Thymus (tissue), 11 donors: Measurements from ENCODE around the gene NXPH1. TPM values are rescaled to one million over a fixed set of nuclear protein-coding genes. Genes with fewer than 3 reads are reported as not detected.
A peak's percentile ranks its signal among the peaks of the same experiment; 100 is the strongest.
"Not testable (repeated sequence)": the region's sequence is repeated elsewhere in the genome, so short reads cannot be mapped to it uniquely, and the experiment has no call there.

Source experiments
- DNase-seq, 9 donors: peaks; one replicate each; pipeline ENCODE4 v3.0.0-alpha.2; 2013; ENCODE audit warnings: low spot score in 9 of 9, low read depth in 6 of 9, missing footprints in 1 of 9
- H3K27ac ChIP-seq, 2 donors: one replicate each; pipeline ENCODE4 v1.5.1; 2013; ENCODE audit warnings: control low read depth in 1 of 2, low read depth in 1 of 2, low read length in 1 of 2, mild to moderate bottlenecking in 1 of 2, moderate library complexity in 1 of 2
- H3K27me3 ChIP-seq, 2 donors: one replicate each; pipeline ENCODE4 v1.5.1; 2013; ENCODE audit warnings: low read length in 1 of 2; ENCODE audit not compliant: control insufficient read depth in 2 of 2, insufficient read depth in 1 of 2
- H3K36me3 ChIP-seq, 2 donors: one replicate each; pipeline ENCODE4 v1.5.1; 2013; ENCODE audit warnings: low read length in 1 of 2, mild to moderate bottlenecking in 1 of 2, moderate library complexity in 1 of 2; ENCODE audit not compliant: control insufficient read depth in 2 of 2, insufficient read depth in 2 of 2
- H3K4me1 ChIP-seq, 2 donors: one replicate each; pipeline ENCODE4 v1.5.1; 2013; ENCODE audit warnings: low read length in 2 of 2; ENCODE audit not compliant: control insufficient read depth in 2 of 2, insufficient read depth in 2 of 2
- H3K4me3 ChIP-seq, 2 donors: one replicate each; pipeline ENCODE4 v1.5.1; 2013; ENCODE audit warnings: low read length in 2 of 2, control low read depth in 1 of 2, mild to moderate bottlenecking in 1 of 2
- H3K9me3 ChIP-seq, 2 donors: one replicate each; pipeline ENCODE4 v1.5.1; 2013; ENCODE audit warnings: low read length in 1 of 2, mild to moderate bottlenecking in 1 of 2; ENCODE audit not compliant: control insufficient read depth in 2 of 2, insufficient read depth in 1 of 2
- WGBS: extraction: QIAGEN DNeasy Blood & Tissue Kit; methylation state at CpG from one replicate; pipeline ENCODE4 v1.1.7; 2013; 5-methylcytosine and 5-hydroxymethylcytosine counted together
- polyA plus RNA-seq: library from polyadenylated mRNA; stranded (reverse); fragments of 200-250 nt; gene quantifications from one replicate; pipeline ENCODE4 v1.2.3, GENCODE V29; 2013
- total RNA-seq: library from RNA; stranded (reverse); fragments of 120-200 nt; gene quantifications from one replicate; pipeline ENCODE4 v1.2.4, GENCODE V29; 2013
- donor health status: healthy.

The NXPH1 gene
- total and polyA plus RNA-seq, 2 donors, result 0.05 to 0.07 TPM

DNA sequence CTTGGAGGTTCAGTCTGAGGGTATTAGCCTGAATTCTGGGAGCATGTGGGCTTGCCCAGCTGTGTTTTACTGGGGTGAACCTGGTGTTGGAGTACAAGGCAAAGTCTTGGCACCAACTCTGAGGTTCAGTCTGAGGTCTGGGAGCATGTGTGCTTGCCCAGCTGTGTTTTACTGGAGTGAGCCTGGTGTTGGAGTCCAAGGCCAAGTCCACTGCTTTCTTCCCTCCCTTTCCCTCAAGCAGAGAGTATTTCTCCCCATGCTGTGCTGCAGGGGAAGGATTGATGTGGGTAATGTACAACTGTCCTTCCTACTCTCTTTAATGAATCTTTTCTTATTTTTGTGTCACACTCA is 236.1 kb downstream of the NXPH1 start:
- Histone ChIP-seq H3K4me1 (no peaks in the 10 kb centered on the region), H3K9me3 (peaks cover 0 to 9% of the 10 kb centered on the region in 2 donors), H3K4me3 (no peak overlapping the region), H3K27me3 (no peaks in the 10 kb centered on the region), H3K36me3 (no peaks in the 10 kb centered on the region), H3K27ac (no peak overlapping the region)
- no peak for DNase-seq

DNA sequence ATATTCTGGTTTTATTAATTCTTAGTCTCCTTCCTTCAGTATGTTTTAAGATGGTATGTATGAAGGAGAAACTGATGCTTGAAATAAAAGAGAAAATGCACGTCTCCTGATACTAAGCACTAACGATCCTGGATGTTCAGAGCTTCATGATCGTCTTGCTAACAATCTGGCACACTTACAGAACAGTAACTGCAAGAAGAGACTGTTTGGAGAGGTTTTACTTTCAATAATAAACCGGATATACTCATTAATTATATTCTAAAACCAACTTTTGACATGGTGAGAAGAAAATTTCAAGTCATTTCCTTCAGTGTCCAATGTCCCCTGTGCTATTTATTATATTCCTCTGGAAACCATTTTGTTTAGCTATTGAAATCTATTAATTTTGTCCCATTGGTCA is 251.0 kb downstream of the NXPH1 start:
- H3K4me3 ChIP-seq, result no peak overlapping the region
- 75% methylated on average over 4 of the region's 4 CpGs for WGBS
- no peaks in the 10 kb centered on the region for H3K4me1 ChIP-seq
- no peaks in the 10 kb centered on the region for H3K9me3 ChIP-seq
- no peak for DNase-seq
- H3K27ac ChIP-seq, result no peak overlapping the region
- no peaks in the 10 kb centered on the region for H3K27me3 ChIP-seq
- H3K36me3 ChIP-seq, result no peaks in the 10 kb centered on the region

DNA sequence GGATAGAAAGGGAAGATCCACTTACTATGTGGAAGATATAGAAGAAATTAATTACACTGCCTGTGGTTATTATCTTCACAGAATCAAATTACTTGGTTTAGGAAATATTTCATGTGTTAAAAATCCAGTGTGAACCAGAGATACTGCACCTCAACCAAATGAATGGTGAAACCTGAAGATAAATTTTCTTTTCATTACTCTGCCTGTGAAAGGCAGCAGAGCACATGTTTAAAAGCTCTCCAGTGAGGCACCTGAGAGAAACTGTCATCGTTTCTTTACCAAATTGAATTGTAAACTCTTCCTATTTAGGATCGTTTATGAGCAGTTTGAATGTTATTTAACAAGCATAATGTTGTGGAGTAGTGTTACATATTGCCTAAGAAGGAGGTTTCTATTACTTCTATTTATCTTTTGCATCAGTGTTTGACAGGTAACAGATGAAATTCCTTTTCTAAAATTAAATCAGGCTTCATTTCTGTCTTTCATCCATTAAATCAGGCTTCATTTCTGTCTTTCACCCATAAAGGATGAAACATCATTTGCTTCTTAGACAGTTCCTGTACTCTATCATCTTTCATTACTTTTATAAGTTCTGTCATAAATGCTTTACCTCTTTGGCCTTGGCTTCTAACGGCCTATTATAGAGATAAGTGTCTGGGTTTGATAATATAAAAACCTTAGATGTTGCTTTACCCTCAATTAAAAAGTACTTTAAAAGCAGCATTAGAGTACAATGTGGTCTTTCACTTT is 266.6 kb downstream of the NXPH1 start:
- 80% methylated on average over 3 of the region's 3 CpGs for WGBS
- no peaks in the 10 kb centered on the region for H3K4me1 ChIP-seq
- no peaks in the 10 kb centered on the region for H3K27me3 ChIP-seq

DNA sequence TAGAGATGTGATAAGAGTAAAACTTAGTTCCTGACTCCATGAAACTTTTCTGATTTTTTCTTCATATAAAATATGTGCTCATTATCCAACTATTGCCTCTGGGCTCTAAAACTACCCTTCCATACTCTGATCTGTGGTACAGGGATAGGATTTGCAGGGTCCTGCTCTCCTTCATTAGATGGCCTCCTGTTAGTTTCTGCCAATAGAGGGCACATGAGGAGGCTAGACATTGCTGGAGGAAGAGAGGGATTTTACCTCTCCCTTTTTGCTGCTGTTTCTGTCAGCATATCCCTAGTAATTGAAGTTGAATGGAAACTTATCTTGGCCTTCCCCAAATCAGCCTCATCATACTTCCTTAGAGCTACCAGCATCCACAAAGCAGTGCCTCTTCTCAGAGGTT is 269.4 kb downstream of the NXPH1 start:
- Histone ChIP-seq H3K27me3 (no peaks in the 10 kb centered on the region), H3K36me3 (no peaks in the 10 kb centered on the region), H3K9me3 (no peaks in the 10 kb centered on the region), H3K27ac (no peak overlapping the region), H3K4me1 (no peaks in the 10 kb centered on the region), H3K4me3 (no peak overlapping the region)
- no peak for DNase-seq

More for the DNA sequence above, 266.6 kb downstream of the NXPH1 start:
- DNase-seq, result no peak
- Histone ChIP-seq H3K36me3 (no peaks in the 10 kb centered on the region), H3K9me3 (no peaks in the 10 kb centered on the region), H3K27ac (no peak overlapping the region), H3K4me3 (no peak overlapping the region)

DNA sequence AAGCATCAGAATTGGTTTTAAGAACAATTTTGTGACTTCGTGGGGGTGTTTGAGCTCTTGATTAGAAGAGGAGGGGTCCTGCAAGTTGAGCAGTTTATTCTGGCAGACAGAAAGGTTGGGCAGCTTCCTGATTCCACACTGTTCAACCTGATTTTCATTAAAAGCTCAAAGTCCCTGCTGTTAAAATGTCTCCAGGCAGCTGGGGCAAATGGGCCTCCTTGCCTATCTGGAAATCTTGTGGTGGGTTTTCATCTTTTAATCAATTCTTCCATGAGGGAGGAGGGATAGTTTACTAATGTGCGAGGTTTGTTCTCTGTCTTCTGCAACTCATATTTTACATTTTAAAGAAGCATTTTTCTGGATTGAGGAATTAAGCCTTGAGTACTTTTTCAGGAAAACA is 276.7 kb downstream of the NXPH1 start:
- H3K27me3 ChIP-seq, result no peaks in the 10 kb centered on the region
- H3K36me3 ChIP-seq, result no peaks in the 10 kb centered on the region
- 76% methylated on average over 2 of the region's 2 CpGs for WGBS
- no peaks in the 10 kb centered on the region for H3K9me3 ChIP-seq
- no peak overlapping the region for H3K27ac ChIP-seq
- H3K4me3 ChIP-seq, result no peak overlapping the region
- no peaks in the 10 kb centered on the region for H3K4me1 ChIP-seq
- no peak for DNase-seq

DNA sequence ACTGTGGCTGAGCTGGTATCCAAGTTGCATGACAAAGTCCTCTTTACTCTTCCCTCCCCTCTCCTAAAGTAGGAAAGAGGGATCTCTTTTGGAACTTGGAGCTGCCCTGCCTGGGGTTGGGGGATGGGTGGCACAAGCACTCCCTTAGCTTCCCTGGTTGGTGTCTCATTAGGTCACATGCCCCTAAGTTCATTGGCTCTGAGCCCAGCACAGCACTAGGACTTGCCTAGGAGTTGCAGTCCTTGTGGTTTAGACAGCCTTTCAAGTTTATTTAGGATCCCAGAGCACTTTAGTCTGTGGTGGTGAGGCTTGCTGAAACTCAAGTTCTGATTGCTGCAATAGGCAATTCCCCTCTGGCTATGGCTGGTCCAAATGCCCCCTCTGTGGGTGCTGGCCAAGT is 281.4 kb downstream of the NXPH1 start:
- Histone ChIP-seq H3K27me3 (no peaks in the 10 kb centered on the region), H3K36me3 (no peaks in the 10 kb centered on the region), H3K27ac (no peak overlapping the region), H3K4me3 (no peak overlapping the region), H3K4me1 (no peaks in the 10 kb centered on the region), H3K9me3 (no peaks in the 10 kb centered on the region)
- DNase-seq, result no peak

DNA sequence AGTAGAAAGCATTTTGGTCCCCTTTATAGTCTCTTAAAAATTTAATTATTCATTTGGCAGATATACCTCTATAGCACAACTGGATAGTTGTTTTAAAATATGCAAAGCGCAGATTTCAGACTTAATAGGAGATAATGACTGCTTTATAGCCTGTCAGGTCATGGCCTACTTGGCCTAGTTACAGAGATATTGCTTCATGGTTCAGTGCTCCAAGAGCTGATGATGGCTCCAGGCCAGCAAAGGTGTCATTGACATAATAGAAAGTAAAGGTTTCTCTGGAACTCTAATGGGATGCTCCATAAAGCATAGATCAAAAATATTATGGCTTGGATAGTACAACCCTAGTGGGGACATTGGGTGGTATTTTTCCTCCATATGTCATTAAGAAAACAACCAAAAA is 285.7 kb downstream of the NXPH1 start:
- Histone ChIP-seq H3K27ac (no peak overlapping the region), H3K9me3 (no peaks in the 10 kb centered on the region), H3K36me3 (no peaks in the 10 kb centered on the region), H3K27me3 (no peaks in the 10 kb centered on the region), H3K4me1 (no peaks in the 10 kb centered on the region), H3K4me3 (no peak overlapping the region)
- 91% methylated on average over 1 of the region's 1 CpG for WGBS
- DNase-seq, result no peak

DNA sequence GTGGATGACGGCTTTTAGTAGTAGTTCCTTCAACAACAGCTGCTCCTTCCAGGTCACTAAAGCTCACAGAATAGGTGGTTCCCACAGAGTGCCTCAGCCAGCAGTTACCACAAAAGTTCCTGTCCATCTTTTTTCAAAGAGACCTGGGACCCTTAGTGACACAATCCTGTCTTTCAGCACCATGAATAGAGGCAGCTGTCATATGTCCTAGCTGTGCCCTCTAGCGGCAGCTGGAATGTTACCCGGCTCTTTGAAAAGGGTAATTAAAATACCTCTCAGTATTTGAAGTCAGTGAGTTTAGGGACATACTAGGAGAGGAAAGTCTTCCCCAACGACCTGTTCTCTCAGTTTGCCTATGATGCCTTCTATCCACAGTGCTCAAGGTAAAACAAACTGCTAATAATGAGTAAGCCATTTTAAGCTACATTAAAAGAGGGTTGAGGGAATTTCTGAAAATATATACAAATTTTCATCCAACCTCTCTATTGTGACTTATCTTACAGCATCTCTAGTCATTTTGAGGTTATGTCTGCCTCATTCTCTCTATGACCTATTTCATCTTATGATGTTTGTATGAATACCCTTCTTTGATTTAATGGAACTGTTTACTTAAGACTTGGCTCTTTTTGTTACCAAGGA is 290.8 kb downstream of the NXPH1 start:
- Histone ChIP-seq H3K4me1 (no peaks in the 10 kb centered on the region), H3K27ac (no peak overlapping the region), H3K4me3 (no peak overlapping the region), H3K27me3 (no peaks in the 10 kb centered on the region), H3K36me3 (no peaks in the 10 kb centered on the region), H3K9me3 (no peaks in the 10 kb centered on the region)
- peak in 3 of 9 donors; percentile 1 to 31 (median 13) for DNase-seq
- WGBS, result 18% methylated on average over 4 of the region's 4 CpGs

DNA sequence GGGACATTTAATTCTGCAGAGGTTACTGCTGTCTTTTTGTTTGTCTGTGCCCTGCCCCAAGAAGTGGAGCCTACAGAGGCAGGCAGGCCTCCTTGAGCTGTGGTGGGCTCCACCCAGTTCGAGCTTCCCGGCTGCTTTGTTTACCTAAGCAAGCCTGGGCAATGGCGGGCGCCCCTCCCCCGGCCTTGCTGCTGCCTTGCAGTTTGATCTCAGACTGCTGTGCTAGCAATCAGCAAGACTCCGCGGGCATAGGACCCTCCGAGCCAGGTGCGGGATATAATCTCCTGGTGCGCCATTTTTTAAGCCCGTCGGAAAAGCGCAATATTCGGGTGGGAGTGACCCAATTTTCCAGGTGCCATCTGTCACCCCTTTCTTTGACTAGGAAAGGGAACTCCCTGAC is 298.3 kb downstream of the NXPH1 start:
- H3K36me3 ChIP-seq, H3K4me3 ChIP-seq, H3K27me3 ChIP-seq, H3K9me3 ChIP-seq, H3K4me1 ChIP-seq, H3K27ac ChIP-seq, DNase-seq: not testable (repeated sequence)
- 95% methylated on average over 14 of the region's 14 CpGs for WGBS
